Epithelial cell of proximal tubule (primary cell): ENCODE results near the gene MOCOS. TPM values are rescaled to one million over a fixed set of nuclear protein-coding genes. Genes with fewer than 3 reads are reported as not detected.

Source experiments
- DNase-seq: peaks from one replicate; pipeline ENCODE4 v3.0.0-alpha.2; 2011; ENCODE audit warnings: low read depth
- H3K4me3 ChIP-seq: 2 replicates; pipeline ENCODE4 v1.5.1; 2011; ENCODE audit warnings: low read depth, mild to moderate bottlenecking, low read length
- CTCF ChIP-seq: conservative IDR thresholded peaks from 2 replicates; pipeline ENCODE4 v1.5.1; 2012; ENCODE audit warnings: low read depth, mild to moderate bottlenecking, low read length
- total RNA-seq: library from RNA; depleted of rRNA; stranded (reverse); fragments of >200 nt; gene quantifications from 2 replicates; pipeline ENCODE4 v1.2.3, GENCODE V29; 2015

Gene MOCOS
- total RNA-seq, 1 donor from 2014 or later: 5.7 TPM

DNA sequence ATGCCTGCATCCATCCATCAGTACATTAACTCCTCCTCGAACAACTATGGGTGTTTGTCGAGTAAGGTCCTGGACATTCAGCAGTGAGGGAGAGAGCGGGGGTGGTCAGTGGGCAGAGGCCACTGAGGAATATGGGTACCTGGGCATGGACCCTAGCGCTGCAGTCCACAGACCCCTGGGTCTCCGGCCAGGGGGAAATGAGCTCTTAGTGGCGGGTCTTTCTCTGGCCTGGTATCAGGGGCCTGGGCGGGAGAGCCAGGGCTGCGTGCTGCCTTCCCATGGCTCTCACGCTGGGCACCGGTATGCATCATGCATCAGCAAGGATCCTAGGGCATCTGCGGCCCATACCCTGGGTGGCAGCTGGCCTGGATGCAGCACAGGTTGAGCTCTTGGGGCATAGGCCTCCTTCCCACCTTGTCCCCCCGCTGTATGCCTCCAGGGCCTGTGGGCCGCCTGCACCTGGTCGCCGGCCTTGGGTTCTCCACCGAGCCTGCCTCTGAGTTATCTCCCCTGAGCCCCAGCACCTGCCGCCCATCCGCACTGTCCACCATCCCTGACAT lies 1.3 kb upstream of the MOCOS start:
- peak overlapping the region; percentile 83 for H3K4me3 ChIP-seq
- no peak for DNase-seq
- TF ChIP-seq CTCF: no peak

- peak overlapping the region; percentile 83 for H3K4me3 ChIP-seq
- no peak for DNase-seq
- TF ChIP-seq CTCF: peak; percentile 8
Observed at GRCh38 chr18:36186461-36187192, 670 bp upstream of the MOCOS start.

DNA sequence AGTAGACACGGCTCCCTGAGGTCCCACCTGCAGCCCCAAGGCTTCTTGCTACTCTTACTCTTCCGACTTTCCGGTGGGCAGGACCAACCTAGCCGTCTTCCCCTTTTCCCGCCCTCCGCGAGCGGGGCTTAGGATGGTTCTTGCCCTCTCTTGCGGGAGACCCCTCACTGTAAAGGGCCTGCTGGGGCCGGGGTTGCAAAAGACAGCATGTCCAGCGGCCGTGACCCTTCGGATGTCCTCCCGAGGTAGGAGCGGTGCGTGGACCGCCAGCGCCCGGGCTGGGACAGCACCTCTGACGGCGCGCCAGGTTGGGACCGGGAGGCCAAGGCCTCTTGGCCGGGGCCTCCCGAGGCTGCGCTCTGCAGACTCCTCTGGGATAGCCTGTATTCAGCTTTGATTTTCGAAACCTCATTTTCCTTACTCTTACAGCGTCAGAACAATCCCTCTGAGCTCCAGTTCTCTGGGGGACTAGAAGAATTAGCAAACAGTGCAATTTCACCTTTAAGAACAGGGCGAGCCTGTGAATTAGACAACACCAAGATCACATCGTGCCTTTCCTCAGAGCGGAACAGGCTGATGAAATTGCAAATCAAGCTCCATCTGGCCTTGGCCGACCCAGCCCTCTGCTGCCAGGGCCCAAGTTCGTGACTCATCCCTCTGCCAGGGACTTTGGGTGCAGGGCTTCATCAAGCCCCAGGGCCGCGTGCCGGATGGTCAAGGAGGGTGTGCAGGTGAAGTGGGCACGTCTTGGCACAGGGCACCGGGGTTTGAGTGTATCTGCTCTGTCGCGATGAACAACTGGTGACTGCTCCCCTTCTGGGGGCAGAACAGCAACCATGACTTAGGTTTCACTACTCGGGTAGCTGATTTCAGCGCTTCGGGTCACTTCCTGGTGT lies 777 bp downstream of the MOCOS start:
- DNase-seq: no peak
- TF ChIP-seq CTCF: no peak
- H3K4me3 ChIP-seq: peak overlapping the region; percentile 83

- no peak for DNase-seq
- TF ChIP-seq CTCF: no peak
- H3K4me3 ChIP-seq: no peak overlapping the region
Observed at GRCh38 chr18:36188916-36189315, 1.6 kb downstream of the MOCOS start.

DNA sequence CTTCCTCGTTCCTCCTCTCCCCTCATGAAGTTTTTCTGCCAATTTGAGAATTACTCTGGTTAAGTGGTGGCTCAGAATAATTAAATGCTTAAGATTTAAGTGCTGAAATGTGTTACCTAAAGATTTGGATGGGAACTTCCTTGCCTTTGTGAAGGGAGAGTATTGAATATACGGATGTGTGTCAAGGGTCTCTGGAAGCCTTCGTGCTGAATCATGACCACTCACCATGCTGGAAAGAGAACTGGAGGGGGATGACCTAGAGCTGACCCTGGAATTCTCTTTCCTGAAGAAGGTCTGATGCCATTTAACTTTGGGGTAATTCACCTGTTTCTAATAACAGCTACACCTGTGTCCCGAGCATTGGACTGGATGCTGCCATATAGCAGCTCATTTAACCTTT lies 2.2 kb downstream of the MOCOS start:
- H3K4me3 ChIP-seq: no peak overlapping the region
- no peak for TF ChIP-seq CTCF
- DNase-seq: no peak

DNA sequence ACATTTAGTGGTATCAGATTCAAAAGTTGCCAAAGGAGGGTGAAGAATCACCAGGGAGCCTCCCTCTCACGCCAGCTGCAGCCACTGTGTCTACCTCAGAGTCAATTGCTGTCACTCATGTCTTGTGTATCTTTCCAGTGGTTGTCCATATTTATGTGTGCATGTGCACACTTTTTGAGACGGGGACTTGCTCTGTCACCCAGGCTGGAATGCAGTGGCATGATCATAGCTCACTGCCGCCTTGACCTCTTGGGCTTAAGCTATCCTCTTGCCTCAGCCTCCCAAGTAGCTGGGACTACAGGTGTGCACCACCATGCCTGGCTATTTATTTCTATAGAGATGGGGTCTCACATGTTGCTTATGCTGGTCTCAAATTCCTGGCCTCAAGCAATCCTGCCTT lies 4.0 kb downstream of the MOCOS start:
- DNase-seq: no peak
- no peak for TF ChIP-seq CTCF
- no peak overlapping the region for H3K4me3 ChIP-seq
